Raji (cell line): Measurements from ENCODE around the gene RBBP4.

Source experiments
- POLR2A ChIP-seq: IDR thresholded peaks from 2 replicates; pipeline ENCODE4 v1.6.1; 2011; ENCODE audit warnings: low read depth, low read length, control low read depth; ENCODE audit not compliant: insufficient read depth

Gene RBBP4

GRCh38 chr1:32706491-32706890, 55.5 kb downstream of the RBBP4 start:
- TF ChIP-seq POLR2A = no peak

DNA sequence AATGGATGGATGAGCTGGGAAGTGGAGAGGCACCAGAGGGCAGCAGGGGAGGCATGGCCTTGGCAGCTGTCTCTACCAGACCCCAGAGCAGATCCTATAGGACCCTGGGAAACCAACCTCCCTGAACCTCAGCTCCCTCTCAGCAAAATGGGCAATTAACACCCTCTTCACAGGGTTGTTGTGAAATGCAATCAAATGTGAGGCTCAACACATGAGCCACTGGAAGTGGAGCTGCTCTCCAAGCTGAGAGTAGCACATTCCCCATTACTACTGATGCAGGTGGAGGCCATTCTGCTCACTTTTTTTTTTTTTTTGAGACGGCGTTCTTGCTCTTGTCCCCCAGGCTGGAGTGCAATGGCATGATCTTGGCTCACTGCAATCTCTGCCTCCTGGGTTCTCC, 58.1 kb downstream of the RBBP4 start:
- TF ChIP-seq POLR2A = no peak

DNA sequence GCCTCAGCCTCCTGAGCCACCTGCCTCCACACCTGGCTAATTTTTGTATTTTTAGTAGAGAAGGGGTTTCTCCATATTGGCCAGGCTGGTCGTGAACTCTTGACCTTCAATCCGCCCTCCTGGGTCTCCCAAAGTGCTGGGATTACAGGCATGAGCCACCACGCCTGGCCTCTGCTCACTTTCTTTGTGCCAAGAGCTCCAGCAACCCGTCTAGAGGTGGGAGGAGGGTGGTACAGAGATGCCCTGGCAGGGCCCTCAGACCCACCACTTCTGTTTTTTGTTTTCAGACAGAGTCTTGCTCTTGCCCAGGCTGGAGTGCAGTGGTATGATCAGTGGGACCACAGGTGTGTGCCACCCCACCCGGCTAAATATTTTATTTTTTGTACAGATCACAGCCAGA, 58.5 kb downstream of the RBBP4 start:
- TF ChIP-seq POLR2A = no peak

DNA sequence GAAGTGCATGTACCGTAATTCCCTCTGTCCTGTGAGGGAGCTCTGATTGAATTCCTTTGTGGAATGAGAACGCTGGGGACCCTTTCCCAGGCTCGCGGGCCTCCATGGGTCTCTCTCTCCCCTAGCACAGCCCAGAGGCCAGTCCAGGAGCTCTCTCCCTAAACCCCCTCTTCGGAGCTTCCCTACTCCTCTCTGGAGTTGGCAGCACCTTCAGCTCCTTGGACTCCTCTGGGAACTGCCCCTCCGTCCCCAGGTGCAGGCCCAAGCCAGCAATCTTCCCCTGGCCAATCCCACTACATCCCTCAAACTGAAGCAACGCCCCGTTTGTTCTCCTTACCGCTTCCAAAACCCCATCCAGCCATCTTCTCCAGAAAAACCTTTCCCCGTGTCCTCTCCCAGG, 62.1 kb downstream of the RBBP4 start:
- no peak for TF ChIP-seq POLR2A

DNA sequence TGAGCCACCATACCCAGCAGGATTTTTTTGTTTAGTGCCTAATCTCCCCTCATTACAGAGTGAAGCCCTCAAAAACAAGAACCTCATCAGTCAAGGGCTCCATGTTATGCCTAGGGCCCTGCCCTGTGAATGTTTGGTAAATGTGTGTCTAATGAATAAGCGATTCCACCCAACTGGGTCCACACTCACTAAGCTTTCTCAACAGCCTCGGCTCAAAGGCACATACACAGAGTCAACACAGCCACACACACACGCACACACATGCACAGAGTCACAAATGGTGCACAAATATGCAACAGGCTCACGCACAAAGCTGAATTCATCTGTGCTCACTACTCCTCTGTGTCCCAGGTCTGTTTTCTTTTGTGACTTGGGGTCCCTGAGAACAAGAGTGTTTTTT, 63.3 kb downstream of the RBBP4 start:
- no peak for TF ChIP-seq POLR2A

GRCh38 chr1:32715901-32716311, 64.9 kb downstream of the RBBP4 start:
- no peak for TF ChIP-seq POLR2A

GRCh38 chr1:32716312-32717148, 65.5 kb downstream of the RBBP4 start:
- TF ChIP-seq POLR2A = peak; percentile 76

DNA sequence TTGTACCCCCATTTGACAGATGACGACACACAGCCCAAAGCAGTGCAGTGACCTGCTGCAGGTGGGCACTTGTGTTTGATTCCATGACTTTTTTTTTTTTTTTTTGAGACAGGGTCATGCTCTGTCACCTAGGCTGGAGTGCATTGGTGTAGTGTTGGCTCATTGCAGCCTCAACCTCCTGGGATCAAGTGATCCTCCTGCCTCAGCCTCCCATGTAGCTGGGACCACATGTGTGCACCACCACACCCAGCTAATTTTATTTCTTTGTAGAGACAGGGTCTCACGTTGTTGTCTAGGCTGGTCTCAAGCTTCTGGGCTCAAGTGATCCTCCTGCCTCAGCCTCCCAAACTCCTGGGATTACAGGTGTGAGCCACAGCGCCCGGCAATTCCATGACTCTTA, 66.5 kb downstream of the RBBP4 start:
- TF ChIP-seq POLR2A = no peak

DNA sequence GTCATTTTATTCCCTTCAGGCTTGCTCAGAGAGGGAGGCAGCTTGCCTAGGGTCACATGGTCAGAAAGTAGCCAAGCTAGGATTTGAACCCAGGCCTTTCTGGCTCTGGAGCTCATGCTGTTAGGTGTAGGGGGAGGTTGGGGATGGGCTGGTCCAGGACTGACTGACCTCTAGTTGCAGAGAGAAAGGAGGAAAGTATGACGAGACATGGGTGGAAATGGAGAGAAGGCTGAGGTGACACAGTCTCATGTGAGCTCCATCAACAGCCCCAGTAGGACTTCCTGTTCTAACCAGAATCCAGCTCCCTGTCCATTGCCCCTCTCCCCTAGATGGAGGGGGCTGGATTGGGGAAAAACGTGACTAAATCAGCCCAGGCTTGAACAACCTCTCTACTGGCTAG, 67.0 kb downstream of the RBBP4 start:
- no peak for TF ChIP-seq POLR2A

- no peak for TF ChIP-seq POLR2A
These were observed 67.5 kb downstream of the RBBP4 start for GRCh38 chr1:32718527-32718926.

- TF ChIP-seq POLR2A = no peak
These were observed 68.8 kb downstream of the RBBP4 start for GRCh38 chr1:32719681-32720275.

DNA sequence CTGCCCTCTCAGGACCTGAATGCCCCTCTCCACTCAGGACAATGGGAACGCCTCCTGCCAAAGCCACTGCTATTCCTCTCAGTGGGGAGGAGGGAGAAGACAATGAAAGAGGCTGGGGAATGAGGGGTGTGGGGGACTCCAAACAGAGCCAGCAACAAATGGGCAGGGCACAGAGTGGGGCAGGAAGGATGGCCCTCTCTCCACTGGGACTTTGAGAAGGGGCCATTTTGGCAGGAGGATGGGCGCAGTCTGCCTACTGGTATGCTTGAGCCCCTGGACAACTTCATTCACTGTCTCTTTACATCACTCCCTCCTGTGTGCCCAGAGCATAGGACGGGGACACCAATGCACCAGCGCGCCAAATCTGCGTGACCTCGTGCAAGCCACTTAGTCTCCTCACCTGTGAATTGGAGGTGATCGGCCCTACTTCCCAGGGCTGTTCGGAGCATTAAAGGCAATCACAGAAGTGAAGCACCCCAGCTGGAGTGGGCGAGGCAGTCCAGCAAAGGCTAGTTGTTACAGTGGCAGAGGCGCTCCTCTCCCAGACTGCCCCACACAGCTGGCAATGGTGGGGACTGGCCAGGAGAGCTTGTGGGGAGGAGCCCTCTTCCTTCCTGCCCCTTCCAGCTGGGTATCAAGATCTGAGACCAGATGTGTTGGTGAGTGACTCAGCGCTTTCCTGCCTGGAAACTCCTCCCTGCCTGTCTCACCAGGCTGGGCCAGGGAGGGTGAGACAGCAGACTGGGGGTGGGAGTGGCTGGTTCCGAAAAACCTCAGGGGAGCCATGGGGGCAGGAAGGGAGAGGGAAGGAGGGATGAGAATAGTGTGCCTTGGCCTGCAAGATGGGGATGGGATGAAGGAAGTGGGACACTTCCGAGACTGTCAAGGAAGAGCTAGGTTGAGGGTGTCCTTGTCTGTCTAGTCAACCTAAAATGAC, 73.9 kb downstream of the RBBP4 start:
- no peak for TF ChIP-seq POLR2A

GRCh38 chr1:32725615-32725982, 74.6 kb downstream of the RBBP4 start:
- TF ChIP-seq POLR2A = no peak

DNA sequence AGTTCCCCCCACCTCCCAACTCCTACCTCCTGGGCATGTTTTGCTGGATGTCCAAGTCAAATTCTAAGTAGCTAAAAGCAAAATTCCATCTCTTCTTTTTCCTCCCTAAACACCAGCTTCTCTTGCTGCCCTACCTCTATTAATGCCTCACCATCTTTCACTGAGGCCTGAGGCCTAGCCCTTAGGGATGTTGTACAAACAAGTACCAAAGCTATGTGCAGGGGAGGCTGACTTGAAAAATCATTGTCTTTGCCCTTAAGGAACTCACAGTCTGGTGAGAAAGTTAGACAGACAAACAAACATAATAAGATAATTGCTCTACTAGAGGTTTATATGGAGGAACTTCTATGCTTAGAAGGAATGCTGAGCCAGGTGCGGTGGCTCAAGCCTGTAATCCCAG, 76.9 kb downstream of the RBBP4 start:
- no peak for TF ChIP-seq POLR2A

DNA sequence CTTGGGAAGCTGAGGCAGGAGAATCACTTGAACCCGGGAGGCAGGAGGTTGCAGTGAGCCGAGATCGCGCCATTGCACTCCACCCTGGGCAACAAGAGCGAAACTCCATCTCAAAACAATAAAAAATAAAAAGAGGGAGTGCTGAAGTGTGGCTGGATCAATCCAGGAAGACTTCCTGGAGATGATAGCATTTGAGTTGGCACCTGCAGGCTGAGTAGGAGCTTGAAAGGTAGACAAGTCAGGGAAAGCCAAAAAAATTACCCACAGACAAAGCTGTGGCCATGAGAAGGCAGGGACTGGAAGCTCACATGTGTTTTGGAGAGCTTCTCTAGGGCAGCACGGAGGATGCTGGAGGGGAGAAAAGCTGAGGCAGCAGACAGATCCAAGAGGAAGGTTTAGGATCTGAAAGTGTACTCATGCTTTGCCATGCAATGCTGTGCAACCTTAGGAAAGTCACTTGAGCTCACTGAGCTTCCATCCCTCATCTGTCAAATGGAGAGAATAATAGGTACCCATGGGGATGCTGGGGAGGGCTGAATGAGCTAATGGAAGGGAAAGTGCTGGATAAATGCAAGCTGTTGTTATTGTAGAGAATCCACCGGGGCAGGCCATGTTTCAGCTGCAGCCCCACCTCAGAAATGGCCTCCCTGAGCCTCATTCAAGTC, 77.5 kb downstream of the RBBP4 start:
- no peak for TF ChIP-seq POLR2A
